Measurements from ENCODE around the gene RPS6KB1. TPM values are rescaled to one million over a fixed set of nuclear protein-coding genes. Genes with fewer than 3 reads are reported as not detected.

The RPS6KB1 gene
- 10 to 100 TPM; 31.0 to 62.6 TPM for total RNA-seq

- TF ChIP-seq, protein P1, sequence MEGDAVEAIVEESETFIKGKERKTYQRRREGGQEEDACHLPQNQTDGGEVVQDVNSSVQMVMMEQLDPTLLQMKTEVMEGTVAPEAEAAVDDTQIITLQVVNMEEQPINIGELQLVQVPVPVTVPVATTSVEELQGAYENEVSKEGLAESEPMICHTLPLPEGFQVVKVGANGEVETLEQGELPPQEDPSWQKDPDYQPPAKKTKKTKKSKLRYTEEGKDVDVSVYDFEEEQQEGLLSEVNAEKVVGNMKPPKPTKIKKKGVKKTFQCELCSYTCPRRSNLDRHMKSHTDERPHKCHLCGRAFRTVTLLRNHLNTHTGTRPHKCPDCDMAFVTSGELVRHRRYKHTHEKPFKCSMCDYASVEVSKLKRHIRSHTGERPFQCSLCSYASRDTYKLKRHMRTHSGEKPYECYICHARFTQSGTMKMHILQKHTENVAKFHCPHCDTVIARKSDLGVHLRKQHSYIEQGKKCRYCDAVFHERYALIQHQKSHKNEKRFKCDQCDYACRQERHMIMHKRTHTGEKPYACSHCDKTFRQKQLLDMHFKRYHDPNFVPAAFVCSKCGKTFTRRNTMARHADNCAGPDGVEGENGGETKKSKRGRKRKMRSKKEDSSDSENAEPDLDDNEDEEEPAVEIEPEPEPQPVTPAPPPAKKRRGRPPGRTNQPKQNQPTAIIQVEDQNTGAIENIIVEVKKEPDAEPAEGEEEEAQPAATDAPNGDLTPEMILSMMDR (IDR thresholded peaks at IDR 0.05): no peak
- H3K27ac ChIP-seq: peak within 1 kb of the TSS; percentile 86 to 87
- DNase-seq (ENCODE audit: low spot score) (peak; percentile 87), ATAC-seq (ENCODE audit: insufficient number of reproducible peaks, low FRiP score, low read depth) (peak; percentile 97)
- no peaks in the 10 kb centered on the region for H3K27me3 ChIP-seq (replicated peaks; ENCODE audit: insufficient read depth)
- H3K36me3 ChIP-seq: peaks cover 6% of the 10 kb centered on the region
- peaks cover 24 to 32% of the 10 kb centered on the region in 2 donors for H3K4me1 ChIP-seq (ENCODE audit: control insufficient read depth in 1 of 2, low read depth in 2 of 2)
- H3K4me3 ChIP-seq: peak within 1 kb of the TSS; percentile 98
- H3K9me3 ChIP-seq: no peaks in the 10 kb centered on the region
Measured at GRCh38 chr17:59892924-59893675, at the start of gene RPS6KB1, which contains the start of gene TUBD1. TSS of gene RPS6KB1 (plus strand) at chr17:59893121. CDS start at chr17:59893185, 64 bp downstream. TSS of gene TUBD1 (minus strand) at chr17:59892943. CDS start at chr17:59891002, 1,941 bp downstream.

GRCh38 chr17:59844884-59845594 lies 47.9 kb upstream of the RPS6KB1 start:
- Histone ChIP-seq H3K4me1 (ENCODE audit: control insufficient read depth in 1 of 2, low read depth in 2 of 2) (peaks cover 30 to 60% of the 10 kb centered on the region in 2 donors), H3K4me3 (no peak overlapping the region), H3K36me3 (no peaks in the 10 kb centered on the region), H3K9me3 (no peaks in the 10 kb centered on the region), H3K27ac (peak overlapping the region; percentile 78 to 86), H3K27me3 (replicated peaks; ENCODE audit: insufficient read depth) (no peaks in the 10 kb centered on the region)
- no peak for DNase-seq (ENCODE audit: low spot score)
- ATAC-seq (ENCODE audit: insufficient number of reproducible peaks, low FRiP score, low read depth): no peak
- TF ChIP-seq, protein P1 (IDR thresholded peaks at IDR 0.05): no peak

GRCh38 chr17:59845595-59846393 lies 47.1 kb upstream of the RPS6KB1 start:
- Histone ChIP-seq H3K9me3 (no peaks in the 10 kb centered on the region), H3K36me3 (no peaks in the 10 kb centered on the region), H3K4me3 (peak overlapping the region; percentile 43), H3K27me3 (replicated peaks; ENCODE audit: insufficient read depth) (no peaks in the 10 kb centered on the region), H3K27ac (peak overlapping the region; percentile 78 to 86), H3K4me1 (ENCODE audit: control insufficient read depth in 1 of 2, low read depth in 2 of 2) (peaks cover 30 to 60% of the 10 kb centered on the region in 2 donors)
- ATAC-seq (ENCODE audit: insufficient number of reproducible peaks, low FRiP score, low read depth): no peak
- DNase-seq (ENCODE audit: low spot score): no peak
- TF ChIP-seq, protein P1 (IDR thresholded peaks at IDR 0.05): no peak

- ATAC-seq (ENCODE audit: insufficient number of reproducible peaks, low FRiP score, low read depth): no peak
- Histone ChIP-seq H3K4me3 (peak overlapping the region; percentile 43), H3K27me3 (replicated peaks; ENCODE audit: insufficient read depth) (no peaks in the 10 kb centered on the region), H3K36me3 (no peaks in the 10 kb centered on the region), H3K9me3 (no peaks in the 10 kb centered on the region), H3K4me1 (ENCODE audit: control insufficient read depth in 1 of 2, low read depth in 2 of 2) (peaks cover 34 to 66% of the 10 kb centered on the region in 2 donors), H3K27ac (peak overlapping the region; percentile 78 to 86)
- TF ChIP-seq, protein P1 (IDR thresholded peaks at IDR 0.05): no peak
- no peak for DNase-seq (ENCODE audit: low spot score)
Measured at GRCh38 chr17:59846394-59847165, 46.3 kb upstream of the RPS6KB1 start.

Data from thoracic aorta (tissue), 2 donors.